GM23248 (cell line): ENCODE data around the gene C3. TPM values are rescaled to one million over a fixed set of nuclear protein-coding genes. Genes with fewer than 3 reads are reported as not detected.

Source experiments
- DNase-seq: peaks from one replicate; pipeline ENCODE4 v3.0.0-alpha.2; 2015
- H2AFZ ChIP-seq: fragments of 200-600 bp; sonication (generic); 2 replicates; pipeline ENCODE4 v1.6.1; 2016; ENCODE audit warnings: antibody characterized with exemption
- H3F3A ChIP-seq: fragments of 200-600 bp; sonication (generic); 2 replicates; pipeline ENCODE4 v1.6.1; 2016; ENCODE audit warnings: mild to moderate bottlenecking, antibody characterized with exemption, mixed run types; ENCODE audit not compliant: insufficient read depth
- H3K27ac ChIP-seq: fragments of 200-600 bp; sonication (generic); 2 replicates; pipeline ENCODE4 v1.5.1; 2016; ENCODE audit warnings: mild to moderate bottlenecking
- H3K27me3 ChIP-seq: fragments of 200-600 bp; sonication (generic); replicated peaks from 2 replicates; pipeline ENCODE4 v1.6.1; 2016; ENCODE audit warnings: mild to moderate bottlenecking; ENCODE audit not compliant: insufficient read depth
- H3K36me3 ChIP-seq: fragments of 200-600 bp; sonication (generic); 2 replicates; pipeline ENCODE4 v1.6.1; 2016; ENCODE audit warnings: low read depth, mild to moderate bottlenecking
- H3K4me1 ChIP-seq: fragments of 200-600 bp; sonication (generic); 2 replicates; pipeline ENCODE4 v1.6.1; 2016; ENCODE audit warnings: mild to moderate bottlenecking; ENCODE audit not compliant: insufficient read depth
- H3K4me2 ChIP-seq: fragments of 200-600 bp; sonication (generic); one replicate; pipeline ENCODE4 v1.6.1; 2016; ENCODE audit warnings: mild to moderate bottlenecking; ENCODE audit not compliant: unreplicated experiment
- H3K4me3 ChIP-seq: fragments of 200-600 bp; sonication (generic); 2 replicates; pipeline ENCODE4 v1.5.1; 2016; ENCODE audit warnings: mild to moderate bottlenecking
- H3K79me2 ChIP-seq: fragments of 200-600 bp; sonication (generic); 2 replicates; pipeline ENCODE4 v1.6.1; 2016; ENCODE audit warnings: mild to moderate bottlenecking; ENCODE audit not compliant: insufficient read depth
- H3K9ac ChIP-seq: fragments of 200-600 bp; sonication (generic); 2 replicates; pipeline ENCODE4 v1.6.1; 2016; ENCODE audit warnings: mild to moderate bottlenecking
- H3K9me2 ChIP-seq: fragments of 200-600 bp; sonication (generic); 2 replicates; pipeline ENCODE4 v1.6.1; 2016; ENCODE audit warnings: mixed run types, mild to moderate bottlenecking, moderate library complexity; ENCODE audit not compliant: insufficient read depth
- H3K9me3 ChIP-seq: fragments of 200-600 bp; sonication (generic); one replicate; pipeline ENCODE4 v1.6.1; 2017; ENCODE audit warnings: low read depth
- H4K20me1 ChIP-seq: fragments of 200-600 bp; sonication (generic); 2 replicates; pipeline ENCODE4 v1.6.0; 2016; ENCODE audit not compliant: insufficient read depth
- EZH2 ChIP-seq: fragments of 200-600 bp; sonication (generic); IDR thresholded peaks from 2 replicates; pipeline ENCODE4 v1.6.1; 2018; ENCODE audit warnings: antibody characterized with exemption, mild to moderate bottlenecking; ENCODE audit not compliant: insufficient read depth, poor library complexity, severe bottlenecking
- EZH2phosphoT487 ChIP-seq: fragments of 200-600 bp; sonication (generic); IDR thresholded peaks from 2 replicates; pipeline ENCODE4 v1.6.1; 2018; ENCODE audit warnings: antibody characterized with exemption, moderate library complexity, mild to moderate bottlenecking, low read depth; ENCODE audit not compliant: insufficient read depth
- WGBS, 2 experiments: methylation state at CpG; one replicate each; pipeline ENCODE4 v1.1.6; 2015 to 2017; ENCODE audit warnings: low lambda C conversion rate in 2 of 2, low coverage in 1 of 2; ENCODE audit errors: missing lambda C conversion rate in 2 of 2; 5-methylcytosine and 5-hydroxymethylcytosine counted together
- in situ Hi-C: fragments of 300-500 bp; cut with MboI; formaldehyde crosslinking; loops from 2 replicates; pipeline ENCODE4 v1.15.0; 2020
- polyA plus RNA-seq: library from polyadenylated mRNA; unstranded; fragments of >200 nt; fragmentation: Nextera tagmentation; extraction: Ambion mirVana; gene quantifications from 2 replicates; pipeline ENCODE4 v1.2.1, GENCODE V29; 2016
- total RNA-seq: library from RNA; depleted of rRNA; stranded (reverse); fragments of >200 nt; shearing (Covaris generic); gene quantifications from 2 replicates; pipeline ENCODE4 v1.2.3, GENCODE V29; 2014

The C3 gene
- total and polyA plus RNA-seq, 2 experiments from 2014 or later, result 3.1 to 3.5 TPM

- peaks cover 11% of the 10 kb centered on the region for H3K79me2 ChIP-seq
- H3K36me3 ChIP-seq, result no peaks in the 10 kb centered on the region
- H3F3A ChIP-seq, result peaks cover 6% of the 10 kb centered on the region; the same call in 1 of the 2 replicates
- H3K27ac ChIP-seq, result no peak overlapping the region
- no peak for DNase-seq
- no peak overlapping the region for H3K4me3 ChIP-seq
- H3K9ac ChIP-seq, result no peak overlapping the region
- no peaks in the 10 kb centered on the region for H3K9me3 ChIP-seq
- in situ Hi-C loops, result no loop called here
- H2AFZ ChIP-seq, result no peak overlapping the region
- no peaks in the 10 kb centered on the region for H3K27me3 ChIP-seq
- no peak for TF ChIP-seq EZH2
- WGBS, 2 experiments, result 82 to 86% methylated on average over 12 to 18 of the region's 22 CpGs
- H3K4me2 ChIP-seq, result no peak overlapping the region
- 0 out of 2 replicates have a peak, but pooled peaks cover 10% of the 10 kb centered on the region for H3K4me1 ChIP-seq
- no peaks in the 10 kb centered on the region for H4K20me1 ChIP-seq
- no peaks in the 10 kb centered on the region for H3K9me2 ChIP-seq
Measured at GRCh38 chr19:6731822-6732221, 11.4 kb upstream of the C3 start.

- Histone ChIP-seq H3K27me3 (no peaks in the 10 kb centered on the region), H3K9me2 (no peaks in the 10 kb centered on the region), H3K36me3 (no peaks in the 10 kb centered on the region), H3K27ac (no peak overlapping the region), H3K79me2 (peaks cover 11% of the 10 kb centered on the region), H3K4me2 (no peak overlapping the region), H3K4me3 (no peak overlapping the region), H3K9ac (no peak overlapping the region), H3F3A (peaks cover 4% of the 10 kb centered on the region; the same call in 1 of the 2 replicates), H3K4me1 (0 out of 2 replicates have a peak, but pooled peaks cover 9% of the 10 kb centered on the region), H4K20me1 (no peaks in the 10 kb centered on the region), H2AFZ (no peak overlapping the region), H3K9me3 (no peaks in the 10 kb centered on the region)
- DNase-seq, result no peak
- in situ Hi-C loops, result no loop called here
- 89 to 93% methylated on average over 18 to 30 of the region's 30 CpGs for WGBS, 2 experiments
- TF ChIP-seq EZH2, result no peak
Measured at GRCh38 chr19:6730941-6731670, 10.7 kb upstream of the C3 start.

DNA sequence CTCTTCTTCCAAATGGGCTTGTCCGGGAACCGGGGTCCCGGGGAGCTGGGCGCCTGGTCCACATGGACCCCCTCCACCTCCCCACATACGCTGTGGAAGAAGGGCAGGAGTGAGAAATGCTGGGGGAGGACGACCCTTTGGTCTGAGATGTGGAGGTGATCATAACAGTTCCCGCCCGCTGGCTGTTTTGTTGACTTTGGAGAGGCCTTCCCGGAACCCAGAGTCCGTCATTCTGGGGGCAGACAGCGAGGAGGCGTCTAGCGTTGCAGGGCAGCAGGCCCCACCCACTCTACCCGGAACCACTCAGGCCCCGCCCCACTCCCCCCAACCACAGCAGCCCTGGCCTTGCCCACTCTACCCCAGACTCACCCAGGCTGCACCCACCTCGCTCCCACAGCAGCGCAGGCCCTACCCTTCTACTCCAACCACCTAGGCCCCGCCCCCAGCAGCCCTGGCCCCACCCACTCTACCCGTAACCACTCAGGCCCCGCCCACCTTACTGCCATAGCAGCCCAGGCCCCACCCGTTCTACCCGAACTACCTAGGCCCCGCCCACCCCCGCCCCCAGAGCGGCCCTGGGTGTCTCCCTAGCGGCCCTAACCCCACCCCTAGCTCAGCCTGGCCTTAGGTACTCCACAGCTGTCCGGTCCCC lies 9.8 kb upstream of the C3 start:
- Histone ChIP-seq H3K9me3 (no peaks in the 10 kb centered on the region), H3K36me3 (no peaks in the 10 kb centered on the region), H3K4me3 (no peak overlapping the region), H3K9ac (no peak overlapping the region), H3K27ac (no peak overlapping the region), H3K27me3 (no peaks in the 10 kb centered on the region), H4K20me1 (no peaks in the 10 kb centered on the region), H3K79me2 (peaks cover 4% of the 10 kb centered on the region), H3F3A (no peaks in the 10 kb centered on the region), H3K4me2 (no peak overlapping the region), H3K9me2 (no peaks in the 10 kb centered on the region), H3K4me1 (0 out of 2 replicates have a peak, but pooled peaks cover under 1% of the 10 kb centered on the region), H2AFZ (no peak overlapping the region)
- DNase-seq, result peak; percentile 46
- TF ChIP-seq EZH2, result no peak
- no peak for TF ChIP-seq EZH2phosphoT487
- WGBS, 2 experiments, result 79 to 99% methylated on average over 7 to 27 of the region's 27 CpGs
- in situ Hi-C loops, result no loop called here

- Histone ChIP-seq H3K9me3 (no peaks in the 10 kb centered on the region), H3K27ac (no peak overlapping the region), H4K20me1 (no peaks in the 10 kb centered on the region), H3K4me3 (no peak overlapping the region), H3K27me3 (no peaks in the 10 kb centered on the region), H3K36me3 (no peaks in the 10 kb centered on the region), H3K79me2 (no peaks in the 10 kb centered on the region; the same call in 1 of the 2 replicates), H3K9me2 (no peaks in the 10 kb centered on the region), H3K4me1 (no peaks in the 10 kb centered on the region), H3F3A (no peaks in the 10 kb centered on the region), H3K4me2 (no peak overlapping the region), H2AFZ (no peak overlapping the region), H3K9ac (no peak overlapping the region)
- in situ Hi-C loops, result no loop called here
- 92% methylated on average over 21 to 23 of the region's 23 CpGs for WGBS, 2 experiments
- TF ChIP-seq EZH2phosphoT487, result no peak
- TF ChIP-seq EZH2, result no peak
- DNase-seq, result no peak
Measured at GRCh38 chr19:6729573-6730152, 9.2 kb upstream of the C3 start.
